Activated naive CD4-positive, alpha-beta T cell treated with anti-CD3 and anti-CD28 coated beads, Interleukin-2, amount 50 U/mL, for 16 hours (primary cell): Measurements from ENCODE around the gene SPDYC.

ENCODE experiments used
- DNase-seq: peaks from one replicate; pipeline ENCODE4 v3.0.0-alpha.2; 2020

The SPDYC gene

DNA sequence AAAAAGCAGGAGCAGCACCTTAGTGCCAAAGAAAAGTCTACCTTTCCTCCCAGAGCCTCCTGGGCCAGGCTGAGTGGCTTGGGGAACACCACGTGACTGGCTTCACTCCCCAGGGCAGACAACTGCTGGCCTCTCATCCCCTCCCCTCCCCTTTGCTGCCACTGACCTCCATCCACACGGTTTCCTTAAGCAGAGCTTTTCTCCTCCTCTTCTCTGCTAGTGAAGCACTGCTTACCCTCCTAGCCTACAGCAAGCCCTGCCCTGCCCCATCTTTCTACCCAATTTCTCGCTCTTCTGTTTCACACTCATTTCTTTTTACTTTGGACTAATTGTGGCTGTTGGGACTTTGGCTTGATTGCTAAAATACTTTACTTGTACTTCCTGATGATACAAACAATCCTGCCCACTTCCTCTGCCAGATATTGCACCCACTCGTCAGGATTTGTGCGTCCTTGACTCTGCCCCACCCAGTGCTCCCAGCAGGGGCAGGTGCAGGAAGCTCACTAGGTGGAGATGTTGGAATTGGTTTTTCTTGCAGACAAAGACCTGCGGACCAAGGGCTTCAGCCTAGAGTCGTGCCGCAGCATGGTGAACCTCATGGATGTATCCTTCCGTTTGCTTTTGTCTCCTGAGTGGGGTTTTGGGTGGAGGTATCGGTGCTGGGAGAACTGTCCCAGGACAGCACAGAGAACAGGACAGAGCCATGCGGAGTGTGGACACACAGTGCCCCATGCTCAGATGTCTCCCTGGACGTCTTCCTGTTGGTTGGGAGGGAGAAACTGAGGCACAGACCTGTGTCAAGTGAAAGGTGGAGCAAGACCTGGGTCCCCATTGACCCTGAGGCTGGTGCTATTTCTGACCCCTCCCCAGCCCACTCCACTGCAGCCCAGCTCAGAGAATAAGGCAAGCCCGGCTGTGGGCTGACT lies 39.0 kb downstream of the SPDYC start:
- no peak for DNase-seq

DNA sequence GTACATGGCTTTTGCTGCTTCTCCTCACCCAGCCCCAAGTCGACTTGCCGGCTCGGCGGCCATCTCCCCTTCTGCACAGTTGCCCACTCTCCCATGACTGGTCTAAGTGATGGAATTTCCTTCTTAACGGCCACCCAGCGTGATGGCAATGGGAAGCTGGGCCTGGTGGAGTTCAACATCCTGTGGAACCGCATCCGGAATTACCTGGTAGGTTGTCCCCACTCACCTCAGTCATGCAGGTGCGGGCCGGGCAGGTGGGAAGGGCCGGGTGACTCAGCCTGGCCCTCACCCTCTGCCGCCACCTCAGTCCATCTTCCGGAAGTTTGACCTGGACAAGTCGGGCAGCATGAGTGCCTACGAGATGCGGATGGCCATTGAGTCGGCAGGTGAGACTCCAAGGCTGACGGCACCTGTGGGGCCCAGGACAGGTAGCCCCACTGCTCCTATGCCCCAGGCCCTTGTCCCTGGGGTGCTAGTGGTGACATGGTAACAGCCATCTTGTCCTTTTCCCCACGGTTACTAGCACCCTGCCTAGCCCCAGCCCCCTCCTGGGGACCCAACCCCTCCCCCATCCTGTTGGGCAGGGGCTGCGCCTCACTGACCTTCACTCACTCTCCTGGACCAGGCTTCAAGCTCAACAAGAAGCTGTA lies 39.8 kb downstream of the SPDYC start:
- no peak for DNase-seq

GRCh38 chr11:65210361-65210731 lies 40.3 kb downstream of the SPDYC start:
- no peak for DNase-seq

GRCh38 chr11:65210748-65211147 lies 40.7 kb downstream of the SPDYC start:
- no peak for DNase-seq

GRCh38 chr11:65211293-65212105 lies 41.5 kb downstream of the SPDYC start:
- no peak for DNase-seq

GRCh38 chr11:65212226-65212801 lies 42.3 kb downstream of the SPDYC start:
- DNase-seq = no peak

GRCh38 chr11:65213322-65214211 lies 43.5 kb downstream of the SPDYC start:
- DNase-seq = no peak

DNA sequence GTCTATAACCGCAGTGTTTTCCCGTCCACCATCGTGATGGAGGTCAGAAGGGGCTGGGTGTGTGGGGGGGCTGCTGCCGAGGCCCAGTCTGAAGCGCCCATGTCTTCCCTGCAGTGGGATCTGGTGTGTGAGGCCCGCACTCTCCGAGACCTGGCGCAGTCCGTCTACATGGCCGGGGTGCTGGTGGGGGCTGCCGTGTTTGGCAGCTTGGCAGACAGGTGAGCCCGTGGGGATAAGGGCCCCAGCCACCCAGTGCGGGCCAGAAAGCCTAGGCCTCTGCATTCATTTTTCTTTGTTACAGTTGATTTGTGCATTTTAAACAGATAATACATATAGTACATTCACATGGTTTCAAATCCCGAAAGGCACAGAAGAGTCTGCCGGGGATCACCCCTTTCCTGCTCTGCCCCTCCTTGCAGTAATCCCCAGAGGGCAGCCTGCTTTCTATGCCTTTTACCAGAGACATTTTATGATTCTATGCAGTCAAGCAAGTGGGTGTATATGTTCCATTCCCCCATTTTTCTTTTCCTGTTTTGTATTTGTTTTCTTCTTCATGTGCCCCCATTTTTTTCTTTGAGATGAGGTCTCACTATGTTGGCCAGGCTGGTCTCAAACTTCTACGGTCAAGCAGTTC lies 44.3 kb downstream of the SPDYC start:
- DNase-seq = no peak

DNA sequence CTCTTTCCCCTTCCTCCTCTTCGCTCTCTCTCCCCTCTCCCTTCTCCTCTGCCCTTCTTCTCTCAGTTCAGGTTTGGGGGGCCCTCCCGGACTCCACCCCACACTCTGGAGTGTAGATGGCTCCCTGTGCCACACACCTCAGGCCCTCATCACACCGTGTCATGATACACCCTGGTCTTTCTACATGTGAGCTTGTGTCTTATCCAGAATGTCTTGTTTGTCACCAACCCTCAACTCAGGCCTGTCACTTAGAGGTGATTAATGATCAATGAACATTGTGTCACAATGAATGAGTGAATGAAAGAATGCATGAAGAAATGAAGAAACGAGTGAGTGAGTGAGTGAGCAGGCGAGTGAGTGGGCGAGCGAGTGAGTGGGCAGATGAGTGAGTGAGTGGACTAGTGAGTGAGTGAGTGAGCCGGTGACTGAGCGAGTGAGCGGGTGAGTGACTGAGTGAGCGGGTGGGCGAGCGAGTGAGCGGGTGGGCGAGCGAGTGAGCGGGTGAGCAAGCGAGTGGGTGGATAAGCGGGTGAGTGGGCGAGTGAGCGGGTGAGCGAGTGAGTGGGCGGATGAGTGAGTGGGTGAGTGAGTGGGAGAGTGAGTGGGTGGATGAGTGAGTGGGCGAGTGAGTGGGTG lies 45.5 kb downstream of the SPDYC start:
- DNase-seq = peak; percentile 56

- DNase-seq = no peak
Observed at GRCh38 chr11:65216830-65217229, 46.8 kb downstream of the SPDYC start.

GRCh38 chr11:65217441-65218423 lies 47.7 kb downstream of the SPDYC start:
- DNase-seq = no peak

- no peak for DNase-seq
Observed at GRCh38 chr11:65218446-65218845, 48.4 kb downstream of the SPDYC start.

DNA sequence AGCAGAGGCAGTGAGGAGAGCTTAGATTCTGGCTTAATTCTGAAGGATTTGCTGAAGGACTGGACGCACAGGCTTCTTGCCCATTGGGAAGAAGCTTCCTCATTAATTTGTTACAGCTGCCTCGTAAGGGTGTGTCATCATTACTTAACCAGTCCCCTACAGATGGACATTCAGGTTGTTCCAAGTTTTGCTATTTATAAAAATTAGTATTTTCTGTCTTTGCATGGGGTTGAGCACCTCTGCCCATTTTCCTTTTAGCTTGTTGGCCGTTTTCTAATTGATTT lies 49.8 kb downstream of the SPDYC start:
- DNase-seq = no peak

DNA sequence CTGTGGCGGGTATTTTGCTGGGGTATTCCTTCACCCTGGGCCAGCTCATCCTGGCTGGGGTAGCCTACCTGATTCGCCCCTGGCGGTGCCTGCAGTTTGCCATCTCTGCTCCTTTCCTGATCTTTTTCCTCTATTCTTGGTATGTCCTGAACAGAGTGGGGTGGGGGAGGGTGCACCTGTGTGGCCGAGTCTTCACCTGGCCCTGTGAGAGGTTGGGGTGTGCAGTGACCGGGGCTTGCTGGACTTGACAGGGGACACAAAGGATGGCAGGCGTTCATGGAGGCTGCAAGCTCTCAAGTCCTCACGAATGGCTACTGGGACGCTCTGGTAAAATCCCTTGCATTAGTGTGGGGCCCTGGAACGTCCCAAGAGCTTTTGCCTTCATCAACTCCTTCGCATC lies 51.0 kb downstream of the SPDYC start:
- no peak for DNase-seq
